NT2/D1 (cell line): ENCODE results near the gene PHLDA2.

Source experiments
- DNase-seq: peaks from one replicate; pipeline ENCODE4 v3.0.0-alpha.2; 2011; ENCODE audit warnings: low read depth, low spot score
- H3K27me3 ChIP-seq: 2 replicates; pipeline ENCODE4 v1.6.0; 2011; ENCODE audit warnings: mild to moderate bottlenecking; ENCODE audit not compliant: insufficient read length, insufficient read depth
- H3K36me3 ChIP-seq: 2 replicates; pipeline ENCODE4 v1.6.1; 2011; ENCODE audit warnings: mild to moderate bottlenecking, low read length, mixed read lengths; ENCODE audit not compliant: insufficient read depth, insufficient read length
- H3K4me1 ChIP-seq: 2 replicates; pipeline ENCODE4 v1.5.1; 2011; ENCODE audit not compliant: insufficient read depth, insufficient read length
- H3K4me3 ChIP-seq: 2 replicates; pipeline ENCODE4 v1.5.1; 2011; ENCODE audit warnings: low read depth; ENCODE audit not compliant: insufficient read length
- H3K9ac ChIP-seq: 2 replicates; pipeline ENCODE4 v1.6.0; 2011; ENCODE audit warnings: low read depth; ENCODE audit not compliant: insufficient read length
- H3K9me3 ChIP-seq: 2 replicates; pipeline ENCODE4 v1.5.1; 2011; ENCODE audit warnings: mild to moderate bottlenecking, low read length; ENCODE audit not compliant: insufficient read depth
- SUZ12 ChIP-seq: IDR thresholded peaks from 2 replicates; pipeline ENCODE4 v1.6.1; 2011; ENCODE audit not compliant: insufficient read length, insufficient read depth; ENCODE audit errors: extremely low read depth
- YY1 ChIP-seq: IDR thresholded peaks from 2 replicates; pipeline ENCODE4 v1.6.1; 2011; ENCODE audit not compliant: insufficient read length, insufficient read depth
- ZNF274 ChIP-seq: IDR thresholded peaks from 2 replicates; pipeline ENCODE4 v1.6.1; 2011; ENCODE audit warnings: mild to moderate bottlenecking, low read depth, low read length

PHLDA2 gene

GRCh38 chr11:2924821-2925675 lies 4.2 kb downstream of the PHLDA2 start:
- Histone ChIP-seq H3K4me1 (peaks cover 17% of the 10 kb centered on the region), H3K9ac (no peak overlapping the region), H3K9me3 (peaks cover 16% of the 10 kb centered on the region; the same call in 1 of the 2 replicates), H3K4me3 (no peak overlapping the region), H3K27me3 (peaks cover 4% of the 10 kb centered on the region), H3K36me3 (peaks cover 33% of the 10 kb centered on the region)
- no peak for TF ChIP-seq ZNF274
- TF ChIP-seq SUZ12, result no peak
- TF ChIP-seq YY1, result no peak
- no peak for DNase-seq

GRCh38 chr11:2924381-2924780 lies 4.8 kb downstream of the PHLDA2 start:
- Histone ChIP-seq H3K9ac (no peak overlapping the region), H3K36me3 (peaks cover 33% of the 10 kb centered on the region), H3K4me1 (peaks cover 13% of the 10 kb centered on the region), H3K27me3 (peaks cover 4% of the 10 kb centered on the region), H3K4me3 (no peak overlapping the region), H3K9me3 (peaks cover 16% of the 10 kb centered on the region; the same call in 1 of the 2 replicates)
- TF ChIP-seq YY1, result no peak
- DNase-seq, result no peak

GRCh38 chr11:2923446-2924375 lies 5.5 kb downstream of the PHLDA2 start:
- Histone ChIP-seq H3K9ac (no peak overlapping the region), H3K4me3 (no peak overlapping the region), H3K27me3 (peaks cover 4% of the 10 kb centered on the region), H3K36me3 (peaks cover 33% of the 10 kb centered on the region), H3K4me1 (peaks cover 13% of the 10 kb centered on the region), H3K9me3 (peaks cover 16% of the 10 kb centered on the region; the same call in 1 of the 2 replicates)
- TF ChIP-seq ZNF274, result no peak
- no peak for TF ChIP-seq YY1
- TF ChIP-seq SUZ12, result no peak
- DNase-seq, result no peak

GRCh38 chr11:2922655-2923054 lies 6.6 kb downstream of the PHLDA2 start:
- H3K9me3 ChIP-seq, result peaks cover 14% of the 10 kb centered on the region; the same call in 1 of the 2 replicates
- no peak overlapping the region for H3K4me3 ChIP-seq
- peaks cover 3% of the 10 kb centered on the region for H3K27me3 ChIP-seq
- peaks cover 28% of the 10 kb centered on the region for H3K36me3 ChIP-seq
- no peak overlapping the region for H3K9ac ChIP-seq
- TF ChIP-seq ZNF274, result no peak
- no peak for TF ChIP-seq YY1
- no peak for TF ChIP-seq SUZ12
- no peak for DNase-seq
- peaks cover 12% of the 10 kb centered on the region for H3K4me1 ChIP-seq

GRCh38 chr11:2921742-2922493 lies 7.3 kb downstream of the PHLDA2 start:
- peaks cover 10% of the 10 kb centered on the region for H3K4me1 ChIP-seq

GRCh38 chr11:2921261-2921660 lies 8.0 kb downstream of the PHLDA2 start:
- no peak for TF ChIP-seq SUZ12
- TF ChIP-seq ZNF274, result no peak
- no peak for TF ChIP-seq YY1
- Histone ChIP-seq H3K4me1 (peaks cover 5% of the 10 kb centered on the region), H3K4me3 (no peak overlapping the region), H3K27me3 (no peaks in the 10 kb centered on the region), H3K36me3 (peaks cover 14% of the 10 kb centered on the region), H3K9me3 (no peaks in the 10 kb centered on the region), H3K9ac (no peak overlapping the region)
- DNase-seq, result no peak

More at GRCh38 chr11:2921742-2922493, 7.3 kb downstream of the PHLDA2 start:
- H3K36me3 ChIP-seq, result peaks cover 21% of the 10 kb centered on the region
- H3K9ac ChIP-seq, result no peak overlapping the region
- H3K4me3 ChIP-seq, result no peak overlapping the region
- no peak for TF ChIP-seq SUZ12
- TF ChIP-seq YY1, result no peak
- TF ChIP-seq ZNF274, result no peak
- H3K27me3 ChIP-seq, result no peaks in the 10 kb centered on the region
- DNase-seq, result no peak
- H3K9me3 ChIP-seq, result peaks cover 6% of the 10 kb centered on the region; the same call in 1 of the 2 replicates
